ENCODE results near the gene ZNF692. TPM values are rescaled to one million over a fixed set of nuclear protein-coding genes. Genes with fewer than 3 reads are reported as not detected.

Gene ZNF692
- polyA plus RNA-seq, 1 experiment = 19.5 TPM

DNA sequence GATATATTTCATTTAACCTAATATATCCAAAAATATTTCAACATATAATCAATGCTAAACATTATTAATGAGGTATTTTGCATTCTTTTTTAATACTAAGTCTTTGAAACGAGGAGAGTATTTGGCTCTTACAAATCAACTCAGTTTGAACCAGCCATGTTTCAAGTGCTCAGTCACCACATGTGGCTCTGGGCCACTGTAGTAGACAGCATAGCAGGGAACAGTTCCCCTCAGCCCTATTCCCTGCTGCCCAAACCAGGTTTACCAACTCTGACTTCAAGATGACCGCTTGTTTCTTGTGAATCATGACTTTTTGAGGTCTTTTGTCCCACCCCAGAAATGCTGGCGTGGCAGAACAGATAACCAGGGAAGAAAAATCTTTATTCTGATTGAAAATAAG, 15.2 kb downstream of the ZNF692 start:
- no peaks in the 10 kb centered on the region for H3K27me3 ChIP-seq (ENCODE audit: control insufficient read depth, insufficient read depth, low read length)
- ChIA-PET CTCF (no interaction called here), POLR2A (no interaction called here)
- no peak for DNase-seq (ENCODE audit: low read depth)
- H3K4me3 ChIP-seq (ENCODE audit: low read depth, low read length) = no peak overlapping the region
- peaks cover 22% of the 10 kb centered on the region for H3K36me3 ChIP-seq (ENCODE audit: control insufficient read depth, insufficient read depth, low read length)
- TF ChIP-seq, protein P1, sequence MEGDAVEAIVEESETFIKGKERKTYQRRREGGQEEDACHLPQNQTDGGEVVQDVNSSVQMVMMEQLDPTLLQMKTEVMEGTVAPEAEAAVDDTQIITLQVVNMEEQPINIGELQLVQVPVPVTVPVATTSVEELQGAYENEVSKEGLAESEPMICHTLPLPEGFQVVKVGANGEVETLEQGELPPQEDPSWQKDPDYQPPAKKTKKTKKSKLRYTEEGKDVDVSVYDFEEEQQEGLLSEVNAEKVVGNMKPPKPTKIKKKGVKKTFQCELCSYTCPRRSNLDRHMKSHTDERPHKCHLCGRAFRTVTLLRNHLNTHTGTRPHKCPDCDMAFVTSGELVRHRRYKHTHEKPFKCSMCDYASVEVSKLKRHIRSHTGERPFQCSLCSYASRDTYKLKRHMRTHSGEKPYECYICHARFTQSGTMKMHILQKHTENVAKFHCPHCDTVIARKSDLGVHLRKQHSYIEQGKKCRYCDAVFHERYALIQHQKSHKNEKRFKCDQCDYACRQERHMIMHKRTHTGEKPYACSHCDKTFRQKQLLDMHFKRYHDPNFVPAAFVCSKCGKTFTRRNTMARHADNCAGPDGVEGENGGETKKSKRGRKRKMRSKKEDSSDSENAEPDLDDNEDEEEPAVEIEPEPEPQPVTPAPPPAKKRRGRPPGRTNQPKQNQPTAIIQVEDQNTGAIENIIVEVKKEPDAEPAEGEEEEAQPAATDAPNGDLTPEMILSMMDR (IDR thresholded peaks at IDR 0.05; ENCODE audit: insufficient read depth, low read depth, low read length) = no peak

DNA sequence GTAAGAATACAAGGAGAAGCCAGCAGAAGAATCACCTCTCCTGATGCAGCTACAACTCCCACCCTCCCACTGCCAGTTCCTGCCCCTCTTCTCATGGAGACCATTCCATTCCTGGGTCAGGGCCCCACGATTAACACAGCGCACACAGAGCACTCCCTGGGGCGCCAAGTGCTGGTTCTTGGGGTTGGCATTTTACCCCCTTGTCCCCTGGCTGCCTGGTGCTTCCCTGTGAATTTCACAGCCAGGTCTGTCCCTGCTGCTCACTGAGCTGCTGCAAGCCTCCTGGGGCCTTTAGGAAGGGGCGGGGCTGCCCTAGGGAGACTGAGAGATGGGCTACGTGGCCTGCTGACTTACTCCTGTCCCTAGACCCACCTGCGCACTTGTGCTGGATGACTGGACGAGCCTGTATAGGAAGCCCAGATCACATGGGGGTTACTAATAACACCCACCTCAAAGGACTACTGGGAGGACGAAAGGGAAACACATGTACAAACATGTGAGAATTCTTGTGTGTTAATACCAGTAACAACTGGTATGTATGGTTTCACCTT, 16.0 kb downstream of the ZNF692 start:
- peaks cover 14% of the 10 kb centered on the region for H3K36me3 ChIP-seq (ENCODE audit: control insufficient read depth, insufficient read depth, low read length)
- CTCF ChIA-PET = interaction anchor here (1.1 to 2.7 kb wide), 5 partner anchors 16 to 83 kb away, joined by 3 to 20 read pairs (median 5); partner anchors contain the start of gene ZNF692
- TF ChIP-seq, protein P1 (IDR thresholded peaks at IDR 0.05; ENCODE audit: insufficient read depth, low read depth, low read length) = no peak
- DNase-seq (ENCODE audit: low read depth) = no peak
- POLR2A ChIA-PET = no interaction called here
- H3K4me3 ChIP-seq (ENCODE audit: low read depth, low read length) = no peak overlapping the region
- H3K27me3 ChIP-seq (ENCODE audit: control insufficient read depth, insufficient read depth, low read length) = no peaks in the 10 kb centered on the region

DNA sequence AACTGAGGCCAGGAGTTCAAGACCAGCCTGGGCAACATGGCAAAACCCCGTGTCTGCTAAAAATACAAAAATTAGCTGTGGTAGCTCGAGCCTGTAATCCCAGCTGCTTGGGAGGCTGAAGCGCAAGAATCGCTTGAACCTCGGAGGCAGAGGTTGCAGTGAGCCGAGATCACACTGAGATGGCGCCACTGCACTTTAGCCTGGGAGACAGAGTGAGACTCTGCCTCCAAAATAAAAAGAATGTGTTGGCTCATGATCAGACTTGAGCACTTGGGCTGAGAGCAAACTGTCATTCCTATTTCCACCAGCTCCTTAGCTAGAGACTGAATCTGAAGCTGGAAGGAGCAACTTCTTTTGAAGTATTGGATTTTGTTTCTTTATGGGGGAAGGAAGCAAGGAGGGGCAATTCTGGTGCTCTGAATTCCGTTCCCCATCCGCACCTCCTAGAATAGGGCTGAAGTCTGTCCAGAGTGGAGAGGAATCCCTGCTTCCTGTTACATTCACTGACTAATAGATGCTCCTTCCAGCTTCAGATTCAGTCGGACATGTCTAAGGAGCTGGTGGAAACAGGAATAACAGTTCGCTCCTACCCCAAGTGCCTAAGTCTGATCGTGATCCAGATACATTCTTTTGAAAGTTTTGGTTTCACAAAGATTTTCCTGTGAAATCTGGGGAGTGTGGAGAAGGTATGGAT, 17.0 kb downstream of the ZNF692 start:
- POLR2A ChIA-PET = no interaction called here
- TF ChIP-seq, protein P1 (IDR thresholded peaks at IDR 0.05; ENCODE audit: insufficient read depth, low read depth, low read length) = peak; percentile 63
- Histone ChIP-seq H3K27me3 (ENCODE audit: control insufficient read depth, insufficient read depth, low read length) (no peaks in the 10 kb centered on the region), H3K4me3 (ENCODE audit: low read depth, low read length) (no peak overlapping the region), H3K36me3 (ENCODE audit: control insufficient read depth, insufficient read depth, low read length) (peaks cover 8% of the 10 kb centered on the region)
- DNase-seq (ENCODE audit: low read depth) = no peak
- CTCF ChIA-PET = interaction anchor here (0.6 to 2.7 kb wide), 12 partner anchors 11 to 96 kb away, joined by 3 to 20 read pairs (median 4); partner anchors contain the start of gene ZNF692

DNA sequence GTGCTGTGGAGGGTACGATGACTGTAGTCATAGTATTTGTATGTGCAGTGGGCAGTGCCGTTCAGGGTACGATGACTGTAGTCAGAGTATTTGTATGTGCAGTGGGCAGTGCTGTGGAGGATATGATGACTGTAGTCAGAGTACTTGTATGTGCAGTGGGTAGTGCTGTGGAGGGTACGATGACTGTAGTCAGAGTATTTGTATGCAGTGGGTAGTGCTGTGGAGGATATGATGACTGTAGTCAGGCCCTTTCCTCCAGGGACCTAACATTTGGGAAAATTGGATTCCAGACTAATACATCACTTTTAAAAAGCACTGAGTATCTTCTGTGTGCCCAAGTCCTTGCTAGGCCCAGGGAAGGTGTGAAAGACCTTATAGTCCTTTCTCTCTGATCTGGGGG, 17.9 kb downstream of the ZNF692 start:
- TF ChIP-seq, protein P1 (IDR thresholded peaks at IDR 0.05; ENCODE audit: insufficient read depth, low read depth, low read length) = no peak
- peaks cover 4% of the 10 kb centered on the region; the same call in 1 of the 2 replicates for H3K36me3 ChIP-seq (ENCODE audit: control insufficient read depth, insufficient read depth, low read length)
- ChIA-PET POLR2A (no interaction called here), CTCF (interaction anchor here (0.7 to 2.7 kb wide), 7 partner anchors 12 to 85 kb away, joined by 4 to 20 read pairs (median 7); partner anchors contain the start of gene ZNF692)
- no peaks in the 10 kb centered on the region for H3K27me3 ChIP-seq (ENCODE audit: control insufficient read depth, insufficient read depth, low read length)
- no peak overlapping the region for H3K4me3 ChIP-seq (ENCODE audit: low read depth, low read length)
- DNase-seq (ENCODE audit: low read depth) = no peak

DNA sequence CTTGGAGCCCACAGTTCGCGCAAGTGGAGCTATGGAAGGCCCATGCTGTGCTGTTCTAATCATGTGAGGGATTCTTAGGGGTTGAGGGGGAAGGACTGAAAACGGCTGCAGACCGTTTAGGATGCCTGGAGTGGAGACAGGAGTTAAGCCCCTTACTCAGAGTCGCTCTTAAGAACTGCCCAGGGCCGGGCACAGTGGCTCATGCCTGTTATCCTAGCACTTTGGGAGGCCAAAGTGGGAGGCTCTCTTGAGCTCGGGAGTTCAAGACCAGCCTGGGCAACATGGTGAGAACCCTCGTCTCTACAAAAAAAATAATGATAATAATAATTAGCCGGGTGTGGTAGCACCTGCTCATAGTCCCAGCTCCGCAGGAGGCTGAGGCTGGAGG, 19.7 kb downstream of the ZNF692 start:
- TF ChIP-seq, protein P1 (IDR thresholded peaks at IDR 0.05; ENCODE audit: insufficient read depth, low read depth, low read length) = no peak
- DNase-seq (ENCODE audit: low read depth) = no peak
- Histone ChIP-seq H3K36me3 (ENCODE audit: control insufficient read depth, insufficient read depth, low read length) (peaks cover 1% of the 10 kb centered on the region; the same call in 1 of the 2 replicates), H3K27me3 (ENCODE audit: control insufficient read depth, insufficient read depth, low read length) (no peaks in the 10 kb centered on the region), H3K4me3 (ENCODE audit: low read depth, low read length) (peak overlapping the region; percentile 97)
- ChIA-PET POLR2A (no interaction called here), CTCF (interaction anchor here (1.1 to 3.8 kb wide), 3 partner anchors 12 to 68 kb away, joined by 3 to 21 read pairs (median 17); partner anchors contain the start of genes SH3BP5L and ZNF692)

Measured in BJ (cell line).